ENCODE results near the gene TNNI3.
"Not testable (repeated sequence)": the region's sequence is repeated elsewhere in the genome, so short reads cannot be mapped to it uniquely, and the experiment has no call there.

Gene TNNI3

DNA sequence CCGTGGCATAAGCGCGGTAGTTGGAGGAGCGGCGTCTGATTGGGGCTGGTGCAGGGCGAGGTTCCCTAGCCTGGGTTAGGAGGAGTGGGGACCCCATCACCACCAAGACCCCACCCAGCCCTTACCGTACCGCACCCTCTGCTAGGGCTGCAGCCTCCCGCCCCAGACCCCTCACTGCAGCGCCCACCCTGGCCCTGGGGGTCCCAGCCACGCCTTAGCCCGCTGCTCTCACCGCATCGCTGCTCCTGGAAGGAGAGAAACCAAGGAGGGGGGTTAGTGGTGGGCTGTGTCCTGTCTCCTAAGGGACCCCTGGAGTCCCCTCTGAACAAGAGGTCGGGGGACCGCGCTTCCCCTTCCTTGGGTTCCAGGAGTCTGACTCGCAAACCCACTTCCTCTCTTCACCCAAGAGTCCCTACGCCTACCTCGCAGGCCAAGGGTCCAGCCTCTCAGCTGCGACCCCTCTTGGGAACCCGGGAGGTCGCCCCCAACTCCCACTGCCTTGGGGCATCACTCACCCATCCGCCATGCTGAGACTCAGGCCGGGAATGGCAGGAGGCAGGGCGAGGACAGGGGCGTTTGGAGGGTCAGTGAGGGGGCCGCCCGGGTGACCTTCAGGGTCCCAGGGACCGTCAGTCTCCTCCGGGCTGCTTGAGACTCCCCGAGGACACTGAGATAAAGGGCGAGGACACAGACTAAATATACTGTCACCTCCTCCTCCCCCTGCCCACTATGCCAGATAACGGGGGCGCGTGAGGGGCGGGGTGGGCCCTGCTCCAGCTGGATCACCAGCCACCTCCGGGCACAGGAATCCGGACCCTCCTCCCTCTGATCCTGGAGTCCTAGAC lies at the start of gene TNNI3:
Gene TNNI3 (minus strand): TSS at position 669 of the 845 bp plus-strand sequence. CDS start 143 bp downstream, at position 526.
- Histone ChIP-seq H3K27me3 (ENCODE audit: insufficient read depth, low read length, poor library complexity) (no peaks in the 10 kb centered on the region), H4K20me1 (ENCODE audit: insufficient read depth, low read length) (no peaks in the 10 kb centered on the region), H3K4me2 (ENCODE audit: insufficient read depth, low read length) (no peak within 1 kb of the TSS), H3K4me1 (ENCODE audit: insufficient read depth, low read length) (peaks cover 12% of the 10 kb centered on the region; the same call in 1 of the 2 replicates), H3K9ac (ENCODE audit: low read depth, low read length) (no peak within 1 kb of the TSS), H3K27ac (ENCODE audit: low read length) (no peak within 1 kb of the TSS), H3K36me3 (ENCODE audit: insufficient read depth, low read length) (no peaks in the 10 kb centered on the region), H3K79me2 (ENCODE audit: insufficient read depth, low read length) (no peaks in the 10 kb centered on the region), H3K4me3 (ENCODE audit: low read depth in 1 of 2, low read length in 2 of 2) (no peak within 1 kb of the TSS), H3K9me3 (ENCODE audit: insufficient read depth, low read length, severe bottlenecking) (no peaks in the 10 kb centered on the region), H2AFZ (ENCODE audit: low read depth, low read length) (no peak within 1 kb of the TSS)
- ATAC-seq (ENCODE audit: insufficient read depth, low read depth): no peak
- TF ChIP-seq EZH2 (IDR thresholded peaks at IDR 0.05; ENCODE audit: borderline replicate concordance, low read depth, low read length, severe bottlenecking): no peak
- TF ChIP-seq, protein P1, sequence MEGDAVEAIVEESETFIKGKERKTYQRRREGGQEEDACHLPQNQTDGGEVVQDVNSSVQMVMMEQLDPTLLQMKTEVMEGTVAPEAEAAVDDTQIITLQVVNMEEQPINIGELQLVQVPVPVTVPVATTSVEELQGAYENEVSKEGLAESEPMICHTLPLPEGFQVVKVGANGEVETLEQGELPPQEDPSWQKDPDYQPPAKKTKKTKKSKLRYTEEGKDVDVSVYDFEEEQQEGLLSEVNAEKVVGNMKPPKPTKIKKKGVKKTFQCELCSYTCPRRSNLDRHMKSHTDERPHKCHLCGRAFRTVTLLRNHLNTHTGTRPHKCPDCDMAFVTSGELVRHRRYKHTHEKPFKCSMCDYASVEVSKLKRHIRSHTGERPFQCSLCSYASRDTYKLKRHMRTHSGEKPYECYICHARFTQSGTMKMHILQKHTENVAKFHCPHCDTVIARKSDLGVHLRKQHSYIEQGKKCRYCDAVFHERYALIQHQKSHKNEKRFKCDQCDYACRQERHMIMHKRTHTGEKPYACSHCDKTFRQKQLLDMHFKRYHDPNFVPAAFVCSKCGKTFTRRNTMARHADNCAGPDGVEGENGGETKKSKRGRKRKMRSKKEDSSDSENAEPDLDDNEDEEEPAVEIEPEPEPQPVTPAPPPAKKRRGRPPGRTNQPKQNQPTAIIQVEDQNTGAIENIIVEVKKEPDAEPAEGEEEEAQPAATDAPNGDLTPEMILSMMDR (IDR thresholded peaks at IDR 0.05; ENCODE audit: borderline replicate concordance, extremely low read depth, low read length, poor library complexity, severe bottlenecking): no peak
- DNase-seq: no peak

DNA sequence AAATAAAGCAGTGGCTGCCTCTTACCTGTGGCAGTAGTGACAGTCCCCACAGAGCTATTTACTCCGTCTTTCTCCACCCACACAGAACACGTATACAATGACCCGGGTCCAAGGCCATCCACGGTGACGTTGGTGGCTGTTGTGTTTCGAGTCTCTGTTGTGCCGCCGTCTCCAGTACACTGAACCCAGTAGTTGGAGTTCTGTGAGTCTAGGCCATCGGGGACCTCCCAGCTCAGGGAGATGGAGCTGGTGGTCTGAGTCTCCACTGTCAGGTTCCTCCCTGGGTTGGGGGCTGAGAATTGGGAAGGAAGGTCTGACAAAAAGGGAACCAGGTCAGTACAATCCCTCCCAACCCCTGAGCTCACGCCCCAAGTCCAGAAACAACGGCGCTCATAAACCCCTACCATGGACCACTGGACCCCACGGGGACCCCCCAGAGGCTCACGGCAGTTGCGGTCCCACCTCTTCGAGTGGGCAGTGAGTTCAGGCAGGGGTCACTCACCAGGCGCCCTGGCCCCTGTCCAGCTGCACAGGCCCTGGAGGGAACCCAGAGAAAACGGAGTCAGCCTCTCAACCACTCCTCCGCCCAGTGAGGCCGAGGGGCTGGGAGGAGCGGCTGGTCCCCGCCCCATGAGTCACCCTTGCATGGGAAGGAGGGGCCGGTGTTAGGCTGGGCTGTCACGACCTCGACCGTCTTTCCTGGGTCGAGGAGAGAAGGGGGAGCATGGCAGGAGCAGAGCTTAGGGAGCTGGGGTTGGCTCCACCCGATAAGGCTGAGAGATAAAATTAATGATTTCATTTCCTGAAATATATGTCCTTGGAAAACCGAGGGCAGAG lies 49.4 kb upstream of the TNNI3 start:
- Histone ChIP-seq H3K9ac (ENCODE audit: low read depth, low read length) (no peak overlapping the region), H3K4me3 (ENCODE audit: low read depth in 1 of 2, low read length in 2 of 2) (no peak overlapping the region), H2AFZ (ENCODE audit: low read depth, low read length) (no peak overlapping the region), H3K27ac (ENCODE audit: low read length) (no peak overlapping the region), H3K9me3 (ENCODE audit: insufficient read depth, low read length, severe bottlenecking) (no peaks in the 10 kb centered on the region), H3K27me3 (ENCODE audit: insufficient read depth, low read length, poor library complexity) (no peaks in the 10 kb centered on the region), H4K20me1 (ENCODE audit: insufficient read depth, low read length) (no peaks in the 10 kb centered on the region), H3K36me3 (ENCODE audit: insufficient read depth, low read length) (no peaks in the 10 kb centered on the region), H3K79me2 (ENCODE audit: insufficient read depth, low read length) (no peaks in the 10 kb centered on the region), H3K4me1 (ENCODE audit: insufficient read depth, low read length) (no peaks in the 10 kb centered on the region), H3K4me2 (ENCODE audit: insufficient read depth, low read length) (no peak overlapping the region)
- no peak for TF ChIP-seq EZH2 (IDR thresholded peaks at IDR 0.05; ENCODE audit: borderline replicate concordance, low read depth, low read length, severe bottlenecking)
- TF ChIP-seq, protein P1 (IDR thresholded peaks at IDR 0.05; ENCODE audit: borderline replicate concordance, extremely low read depth, low read length, poor library complexity, severe bottlenecking): no peak
- DNase-seq (peak; percentile 33), ATAC-seq (ENCODE audit: insufficient read depth, low read depth) (peak; percentile 80)

DNA sequence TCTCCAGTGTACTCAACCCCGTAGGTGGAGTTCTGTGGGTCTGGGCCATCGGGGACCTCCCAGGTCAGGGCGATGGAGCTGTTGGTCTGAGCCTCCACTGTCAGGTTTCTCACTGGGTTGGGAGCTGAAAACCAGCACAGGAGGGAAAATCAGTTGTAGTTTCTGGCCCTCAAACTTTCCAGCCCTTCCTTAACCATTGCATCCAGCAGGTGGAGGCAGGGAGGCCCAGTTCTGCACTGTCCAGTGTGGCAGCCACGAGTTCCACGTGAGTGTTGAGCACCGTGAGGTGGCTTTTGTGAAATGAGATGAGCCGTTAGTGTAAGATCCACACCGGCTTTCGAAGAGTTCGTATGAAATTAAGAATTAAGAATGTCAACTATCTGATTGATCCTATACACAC lies 44.7 kb upstream of the TNNI3 start:
- not testable (repeated sequence) for H3K9ac ChIP-seq (ENCODE audit: low read depth, low read length); DNase-seq; ATAC-seq (ENCODE audit: insufficient read depth, low read depth)

More for the DNA sequence above, 44.7 kb upstream of the TNNI3 start:
- H3K36me3 ChIP-seq (ENCODE audit: insufficient read depth, low read length); H2AFZ ChIP-seq (ENCODE audit: low read depth, low read length); H3K9me3 ChIP-seq (ENCODE audit: insufficient read depth, low read length, severe bottlenecking); H3K4me3 ChIP-seq (ENCODE audit: low read depth in 1 of 2, low read length in 2 of 2); H3K79me2 ChIP-seq (ENCODE audit: insufficient read depth, low read length); H3K4me2 ChIP-seq (ENCODE audit: insufficient read depth, low read length); H3K27me3 ChIP-seq (ENCODE audit: insufficient read depth, low read length, poor library complexity); H4K20me1 ChIP-seq (ENCODE audit: insufficient read depth, low read length); H3K27ac ChIP-seq (ENCODE audit: low read length); H3K4me1 ChIP-seq (ENCODE audit: insufficient read depth, low read length): not testable (repeated sequence)

All from DND-41 (cell line).